HL-60 (cell line): Measurements from ENCODE around the gene OS9.
"Not testable (repeated sequence)": the region's sequence is repeated elsewhere in the genome, so short reads cannot be mapped to it uniquely, and the experiment has no call there.

Source experiments
- DNase-seq, 2 experiments: peaks; one replicate each; pipeline ENCODE4 v3.0.0-alpha.2; 2010 to 2020; ENCODE audit warnings: low read depth in 1 of 2, low spot score in 1 of 2
- H3K27ac ChIP-seq: fragments of 250-450 bp; sonication (Bioruptor Pico); replicated peaks from 2 replicates; pipeline ENCODE4 v1.5.1; 2020; ENCODE audit warnings: mild to moderate bottlenecking, moderate library complexity
- H3K27me3 ChIP-seq: fragments of 250-450 bp; sonication (Bioruptor Pico); 2 replicates; pipeline ENCODE4 v1.5.1; 2021; ENCODE audit warnings: mild to moderate bottlenecking, moderate library complexity; ENCODE audit not compliant: insufficient read depth, poor library complexity, severe bottlenecking
- H3K4me3 ChIP-seq: replicated peaks from 2 replicates; pipeline ENCODE4 v1.5.1; 2011; ENCODE audit warnings: mild to moderate bottlenecking, control low read depth, low read length; ENCODE audit not compliant: insufficient read depth
- CTCF ChIP-seq: IDR thresholded peaks from one replicate; pipeline ENCODE4 v1.5.1; 2011; ENCODE audit warnings: low read length, control low read depth, inconsistent platforms; ENCODE audit not compliant: insufficient read depth
- GABPA ChIP-seq: IDR thresholded peaks from 2 replicates; pipeline ENCODE4 v1.6.1; 2012; ENCODE audit warnings: low read depth
- POLR2AphosphoS5 ChIP-seq: IDR thresholded peaks from 2 replicates; pipeline ENCODE4 v1.6.1; 2012; ENCODE audit warnings: low read depth
- REST ChIP-seq: IDR thresholded peaks from 2 replicates; pipeline ENCODE4 v1.6.1; 2012; ENCODE audit warnings: low read depth; ENCODE audit not compliant: insufficient replicate concordance
- SPI1 ChIP-seq: IDR thresholded peaks from 2 replicates; pipeline ENCODE4 v1.6.1; 2012; ENCODE audit warnings: low read depth, mild to moderate bottlenecking, borderline replicate concordance

The OS9 gene

GRCh38 chr12:57661376-57661775 lies 32.6 kb upstream of the OS9 start:
- H3K27ac ChIP-seq, result no peak overlapping the region
- TF ChIP-seq REST (no peak), SPI1 (no peak), POLR2AphosphoS5 (no peak), CTCF (no peak), GABPA (no peak)
- no peaks in the 10 kb centered on the region for H3K27me3 ChIP-seq
- no peak for DNase-seq
- no peak overlapping the region for H3K4me3 ChIP-seq

GRCh38 chr12:57665066-57665820 lies 28.7 kb upstream of the OS9 start:
- DNase-seq, H3K27ac ChIP-seq, H3K4me3 ChIP-seq, H3K27me3 ChIP-seq: not testable (repeated sequence)

GRCh38 chr12:57666897-57667296 lies 27.0 kb upstream of the OS9 start:
- no peak for DNase-seq
- no peak overlapping the region for H3K27ac ChIP-seq
- H3K27me3 ChIP-seq, result no peaks in the 10 kb centered on the region
- H3K4me3 ChIP-seq, result no peak overlapping the region
- TF ChIP-seq POLR2AphosphoS5 (no peak), REST (no peak), GABPA (no peak), SPI1 (no peak), CTCF (no peak)

GRCh38 chr12:57669691-57670090 lies 24.2 kb upstream of the OS9 start:
- not testable (repeated sequence) for H3K27ac ChIP-seq, DNase-seq, H3K4me3 ChIP-seq, H3K27me3 ChIP-seq

- H3K4me3 ChIP-seq, H3K27ac ChIP-seq, DNase-seq, H3K27me3 ChIP-seq: not testable (repeated sequence)
These were observed 22.1 kb upstream of the OS9 start for GRCh38 chr12:57671811-57672210.
